ENCODE measurements around the gene PARD3.
"Not testable (repeated sequence)": the region's sequence is repeated elsewhere in the genome, so short reads cannot be mapped to it uniquely, and the experiment has no call there.

The PARD3 gene

DNA sequence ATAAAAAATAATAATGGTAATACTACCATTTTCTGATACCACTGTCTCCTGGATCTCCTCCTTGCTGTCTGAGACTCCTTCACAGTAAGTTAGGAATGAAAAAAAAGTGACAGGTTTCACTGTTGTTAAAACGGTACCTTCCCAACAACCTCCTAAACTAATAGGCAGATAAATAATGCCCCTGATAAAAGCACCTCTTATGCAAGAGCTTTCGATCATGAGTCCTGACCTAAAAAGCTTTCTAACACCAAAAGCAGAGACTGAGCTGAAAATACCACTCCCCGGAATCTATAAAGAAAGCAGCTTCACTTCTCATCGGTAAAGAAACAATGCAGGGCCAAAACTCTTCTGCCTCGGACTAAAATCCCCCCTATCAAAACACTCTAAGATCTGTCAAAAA, 14.5 kb downstream of the PARD3 start:
- DNase-seq (ENCODE audit: low read depth in 2 of 2, low spot score in 1 of 2): no peak

DNA sequence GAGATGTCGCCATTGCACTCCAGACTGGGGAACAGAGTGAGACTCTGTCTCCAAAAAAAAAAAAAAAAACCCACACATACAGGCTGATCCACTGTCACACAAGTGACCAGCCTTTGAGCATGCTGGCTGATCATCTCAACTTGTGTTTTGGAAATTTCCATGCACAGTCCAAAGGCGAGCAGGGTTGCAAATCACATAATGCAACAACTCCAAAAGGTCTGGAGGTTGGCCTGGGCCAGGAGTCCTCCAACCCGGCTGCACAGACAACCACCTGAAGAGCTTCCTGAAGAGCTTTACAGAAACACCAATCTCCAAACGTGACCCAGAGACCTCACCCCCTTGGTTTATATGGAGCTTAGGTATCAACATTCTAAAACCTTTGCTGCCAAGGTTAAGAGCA, 16.4 kb downstream of the PARD3 start:
- no peak for DNase-seq (ENCODE audit: low read depth in 2 of 2, low spot score in 1 of 2)

DNA sequence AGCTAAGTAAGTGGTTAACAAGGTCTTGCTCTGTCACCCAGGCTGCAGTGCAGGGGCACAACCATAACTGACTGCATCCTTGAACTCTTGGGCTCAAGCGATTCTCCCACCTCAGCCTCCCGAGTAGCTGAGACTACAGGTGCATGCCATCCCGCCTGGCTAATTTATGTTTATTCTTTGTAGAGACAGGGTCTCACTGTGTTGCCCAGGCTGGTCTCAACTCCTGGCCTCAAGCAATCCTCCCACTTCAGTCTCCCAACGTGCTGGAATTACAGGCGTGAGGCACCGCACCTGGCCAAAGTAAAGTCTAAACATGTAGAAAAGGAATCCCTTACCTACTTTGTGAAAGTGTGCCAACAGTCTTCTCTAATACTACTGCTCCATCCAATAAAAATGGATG, 17.9 kb downstream of the PARD3 start:
- DNase-seq (ENCODE audit: low read depth in 2 of 2, low spot score in 1 of 2): no peak

DNA sequence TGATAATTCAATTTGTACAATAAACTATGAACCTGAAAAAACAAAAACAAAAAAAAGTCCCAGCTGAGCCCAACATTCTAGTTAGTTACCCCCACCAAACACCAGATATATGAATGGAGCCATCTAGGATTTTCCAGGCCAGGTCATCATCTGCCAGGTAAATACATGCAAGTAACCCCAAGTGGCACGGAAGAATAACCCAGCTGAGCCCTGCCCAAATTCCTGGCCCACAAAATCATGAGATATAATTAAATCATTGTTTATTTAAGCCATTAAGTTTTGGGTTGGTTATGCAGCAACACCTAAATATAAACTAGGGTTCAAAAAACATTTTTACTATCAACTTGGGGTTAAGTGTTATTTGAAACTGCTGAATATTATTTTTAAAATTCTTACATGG, 19.0 kb downstream of the PARD3 start:
- DNase-seq (ENCODE audit: low read depth in 2 of 2, low spot score in 1 of 2): no peak

DNA sequence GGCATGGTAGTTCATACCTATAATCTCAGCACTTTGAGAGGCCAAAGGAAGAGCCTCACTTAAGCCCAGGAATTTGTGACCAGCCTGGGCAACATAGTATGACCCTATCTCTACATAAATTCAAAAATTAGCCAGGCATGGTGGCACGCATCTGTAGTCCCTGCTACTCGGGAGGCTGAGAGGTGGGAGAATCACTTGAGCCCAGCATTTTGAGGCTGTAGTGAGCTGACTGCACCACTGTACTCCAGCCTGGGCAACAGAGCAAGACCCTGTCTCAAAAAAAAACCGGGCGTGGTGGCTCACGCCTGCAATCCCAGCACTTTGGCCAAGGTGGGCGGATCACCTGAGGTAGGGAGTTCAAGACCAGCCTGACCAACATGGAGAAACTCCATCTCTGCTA, 19.8 kb downstream of the PARD3 start:
- DNase-seq (ENCODE audit: low read depth in 2 of 2, low spot score in 1 of 2): no peak

DNA sequence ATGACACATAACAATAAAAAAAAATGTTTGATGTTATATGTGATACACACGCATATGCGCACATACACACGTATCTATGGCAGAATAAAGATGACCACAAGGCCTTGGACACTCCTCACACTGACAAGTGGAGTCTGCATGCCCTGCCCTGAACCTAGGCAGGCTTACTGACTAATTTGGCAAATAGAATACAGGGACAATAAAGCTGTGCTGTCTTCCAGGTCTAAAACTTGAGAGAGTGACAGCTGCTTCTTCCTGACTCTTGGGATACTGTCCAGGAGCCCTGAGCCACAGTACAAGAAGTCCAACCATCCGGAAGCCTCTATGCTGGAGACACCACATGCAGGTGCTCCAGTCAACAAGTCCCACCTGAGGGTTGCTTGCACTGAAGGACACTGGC, 20.3 kb downstream of the PARD3 start:
- no peak for DNase-seq (ENCODE audit: low read depth in 2 of 2, low spot score in 1 of 2)

DNA sequence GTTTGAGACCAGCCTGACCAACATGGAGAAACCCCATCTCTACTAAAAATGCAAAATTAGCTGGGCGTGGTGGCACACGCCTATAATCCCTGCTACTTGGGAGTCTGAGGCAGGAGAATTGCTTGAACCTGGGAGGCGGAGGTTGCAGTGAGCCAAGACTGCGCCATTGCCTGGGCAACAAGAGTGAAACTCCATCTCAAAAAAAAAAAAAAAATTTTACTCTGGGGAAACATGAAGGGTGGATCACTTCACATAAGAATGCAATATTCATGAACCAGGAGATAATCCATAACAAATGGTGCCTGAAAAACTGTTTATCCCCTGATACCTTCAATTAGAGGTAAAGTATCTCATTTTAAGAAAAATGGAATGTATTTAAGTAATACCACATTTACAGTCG, 21.5 kb downstream of the PARD3 start:
- DNase-seq (ENCODE audit: low read depth in 2 of 2, low spot score in 1 of 2): not testable (repeated sequence)

DNA sequence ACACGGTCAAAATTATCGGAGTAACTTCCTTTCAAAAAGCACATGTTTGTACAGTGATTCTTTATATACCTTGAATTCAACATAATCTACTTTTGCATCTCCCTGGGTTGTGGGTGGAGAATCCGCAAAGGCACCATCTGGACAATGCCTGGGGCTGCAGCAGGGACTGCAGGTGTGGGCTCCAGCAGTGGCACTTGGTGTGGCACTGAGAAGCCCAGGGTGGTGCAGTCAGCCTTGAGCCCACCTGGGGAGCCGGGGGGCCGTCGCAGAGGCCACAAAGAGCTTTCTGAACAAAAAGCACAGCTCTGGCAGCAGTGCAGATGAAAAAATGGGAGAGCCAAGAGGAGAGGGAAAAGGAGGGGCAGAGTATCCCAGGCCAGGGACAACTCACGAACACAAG, 22.2 kb downstream of the PARD3 start:
- DNase-seq (ENCODE audit: low read depth in 2 of 2, low spot score in 1 of 2): no peak

DNA sequence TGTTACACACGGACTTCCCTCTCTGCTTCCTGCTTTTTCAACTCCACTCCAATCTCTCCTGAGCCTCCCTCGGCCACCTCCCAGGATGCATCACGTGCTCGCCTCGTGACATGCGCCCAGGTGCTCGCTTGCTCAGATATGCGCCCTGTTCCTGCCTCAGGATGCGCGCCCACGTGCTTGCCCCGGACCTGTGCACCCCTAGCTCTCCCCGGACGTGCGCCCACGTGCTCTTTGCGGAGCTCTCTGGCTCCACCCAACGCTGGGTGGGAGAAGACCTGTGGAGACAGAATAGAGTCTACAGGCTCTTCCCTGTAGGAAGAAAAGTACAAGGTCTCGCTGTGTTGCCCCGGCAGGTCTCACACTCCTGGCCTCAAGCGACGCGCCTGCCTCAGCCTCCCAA, 23.1 kb downstream of the PARD3 start:
- no peak for DNase-seq (ENCODE audit: low read depth in 2 of 2, low spot score in 1 of 2)

DNA sequence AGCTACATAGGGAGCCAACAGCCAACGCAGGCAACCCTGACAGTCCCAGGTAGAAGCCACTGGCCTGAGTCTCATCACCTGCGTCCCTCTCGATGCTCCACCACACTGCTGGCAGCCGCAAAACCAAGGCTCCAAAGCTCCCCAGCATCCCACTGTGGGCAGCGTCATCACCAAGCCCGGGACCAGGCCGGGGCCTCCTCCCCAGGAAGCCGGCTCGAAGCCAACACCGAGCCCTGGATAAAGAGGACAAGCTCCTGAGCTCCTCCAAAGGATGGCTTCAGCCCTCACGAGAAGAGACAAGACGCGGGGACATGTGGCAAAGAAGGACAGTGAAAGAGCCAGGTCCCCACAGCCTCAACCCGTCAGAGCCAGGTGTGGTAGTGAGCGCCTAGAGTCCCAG, 23.9 kb downstream of the PARD3 start:
- DNase-seq (ENCODE audit: low read depth in 2 of 2, low spot score in 1 of 2): no peak

DNA sequence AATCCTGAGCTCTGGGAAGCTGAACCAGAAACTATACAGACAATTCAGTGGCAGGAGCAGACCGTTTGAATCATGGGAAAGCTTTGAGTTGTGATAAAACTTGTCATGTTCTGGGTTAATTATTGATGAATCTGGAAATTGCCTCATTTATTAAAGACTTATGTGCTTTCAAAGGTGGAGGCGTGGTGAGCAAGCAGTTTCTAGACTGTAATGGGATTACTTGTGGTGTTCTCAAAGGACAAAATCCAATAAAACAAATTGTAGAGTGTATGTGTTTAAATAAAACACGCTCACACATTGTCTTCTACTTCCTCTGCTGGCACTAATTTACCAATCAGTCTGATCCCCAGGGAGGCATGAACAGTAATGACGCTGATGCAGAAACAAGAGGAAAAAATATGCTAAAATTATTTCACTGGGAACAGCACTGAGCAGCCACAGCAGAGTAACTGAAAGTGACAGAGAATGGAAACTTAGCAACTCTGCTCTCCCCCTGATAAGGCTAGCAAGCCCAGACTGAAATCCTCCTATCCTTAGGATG, 25.1 kb downstream of the PARD3 start:
- no peak for DNase-seq (ENCODE audit: low read depth in 2 of 2, low spot score in 1 of 2)

DNA sequence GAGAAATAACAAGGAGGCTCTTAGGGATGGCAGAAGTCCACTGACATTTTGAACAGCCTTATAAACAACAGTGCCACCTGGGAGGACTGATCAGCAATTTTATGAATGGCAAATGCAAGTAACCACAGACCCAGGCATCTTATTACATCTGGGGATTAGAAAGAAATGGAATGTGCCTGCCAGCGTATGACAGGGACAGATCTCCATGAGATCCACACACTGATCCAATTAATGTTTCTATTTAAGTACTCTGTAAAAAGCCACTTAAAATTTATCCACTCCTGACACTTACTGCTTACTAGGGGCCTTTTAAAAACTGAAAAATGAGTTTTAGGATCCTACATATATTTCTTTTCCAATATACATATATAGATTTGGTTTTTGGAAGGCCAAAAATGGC, 28.6 kb downstream of the PARD3 start:
- no peak for DNase-seq (ENCODE audit: low read depth in 2 of 2, low spot score in 1 of 2)

DNA sequence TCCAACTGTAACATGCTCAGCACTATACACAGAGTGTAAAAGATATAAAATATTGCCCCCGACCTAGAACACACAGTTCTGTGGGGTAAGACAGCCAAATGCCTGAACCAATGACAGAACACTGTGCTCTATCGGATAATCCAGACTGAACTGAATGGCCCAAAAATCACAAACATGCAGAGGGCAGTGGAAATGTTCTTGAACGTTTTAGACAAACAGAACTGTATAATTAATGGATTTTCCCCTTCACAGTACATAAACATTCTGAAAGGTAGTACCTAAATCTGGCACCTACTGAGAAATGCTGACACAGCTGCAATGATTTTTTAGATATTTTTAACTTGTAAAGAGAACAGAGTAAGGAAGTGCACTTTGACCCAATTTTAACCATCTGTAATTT, 33.4 kb downstream of the PARD3 start:
- no peak for DNase-seq (ENCODE audit: low read depth in 2 of 2, low spot score in 1 of 2)

DNA sequence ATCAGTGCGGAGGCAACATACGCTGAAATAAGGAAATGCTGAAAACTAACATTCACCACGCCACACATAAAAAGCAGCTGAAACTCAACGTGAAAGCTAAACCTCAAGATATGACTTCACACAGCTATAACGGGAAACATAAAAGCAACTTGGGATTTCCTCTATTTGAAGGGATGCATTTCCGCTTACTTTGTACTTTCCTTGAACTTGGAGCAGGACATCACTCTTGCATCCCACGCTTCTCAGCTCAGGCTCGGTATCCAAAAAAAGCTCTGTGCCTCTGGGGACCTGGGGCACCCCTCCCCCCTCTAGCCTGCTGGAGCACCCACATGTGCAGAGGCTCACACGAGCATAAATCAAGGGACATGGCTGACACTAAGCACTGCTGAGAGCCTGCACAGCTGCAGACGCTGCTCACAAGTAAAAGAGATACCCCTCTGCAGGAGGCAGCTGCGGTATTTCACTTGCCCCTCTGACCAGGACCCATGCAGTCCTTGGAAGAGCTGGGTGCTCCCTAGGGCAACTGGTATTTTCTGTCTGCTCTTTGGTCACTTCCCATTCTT, 34.2 kb downstream of the PARD3 start:
- no peak for DNase-seq (ENCODE audit: low read depth in 2 of 2, low spot score in 1 of 2)

DNA sequence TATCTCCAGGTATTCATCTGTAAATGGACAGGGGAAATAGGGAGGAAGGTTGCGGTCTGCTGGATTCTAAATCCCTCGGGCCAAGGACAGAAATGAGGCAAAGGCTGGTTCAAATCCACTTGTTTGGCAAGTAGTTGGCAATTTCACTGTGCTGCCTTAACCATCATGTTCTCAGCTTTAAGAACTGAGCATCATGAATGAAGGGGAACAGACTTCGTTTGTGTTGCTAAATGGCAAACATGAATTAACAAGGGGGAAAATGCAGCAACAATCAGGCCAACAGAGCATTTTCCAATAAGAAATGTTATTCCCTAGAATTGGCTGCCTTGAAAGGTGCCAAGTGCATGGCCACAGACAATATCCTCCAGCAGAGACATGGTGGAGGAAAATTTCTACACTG, 36.9 kb downstream of the PARD3 start:
- DNase-seq (ENCODE audit: low read depth in 2 of 2, low spot score in 1 of 2): no peak

DNA sequence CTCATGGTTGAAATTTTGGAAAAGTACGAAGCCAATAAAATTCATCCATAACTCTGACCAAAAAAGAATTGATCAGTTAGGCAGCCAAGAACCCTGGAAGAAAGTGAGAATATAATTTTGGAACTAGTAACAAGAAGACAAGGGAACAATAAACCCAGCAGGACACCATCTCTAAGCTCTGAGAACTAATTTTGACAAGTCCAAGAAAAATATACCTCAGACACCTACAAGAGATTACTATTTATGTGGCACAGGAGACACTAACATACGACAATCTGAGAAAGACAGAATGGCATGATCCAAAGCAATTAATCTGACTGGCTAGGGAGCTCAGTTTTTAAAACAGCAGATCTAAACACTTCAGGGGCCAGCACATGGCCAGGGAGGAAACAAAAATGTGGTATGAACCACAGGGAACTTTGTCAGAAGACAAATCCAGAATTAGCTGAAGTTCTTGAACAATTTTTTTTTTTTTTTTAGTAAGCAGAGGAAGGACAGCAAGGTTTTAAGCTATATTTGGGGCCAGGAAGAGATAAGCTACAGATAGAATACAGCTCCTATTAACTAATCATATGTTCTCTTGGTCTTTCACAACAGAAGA, 38.9 kb downstream of the PARD3 start:
- no peak for DNase-seq (ENCODE audit: low read depth in 2 of 2, low spot score in 1 of 2)

DNA sequence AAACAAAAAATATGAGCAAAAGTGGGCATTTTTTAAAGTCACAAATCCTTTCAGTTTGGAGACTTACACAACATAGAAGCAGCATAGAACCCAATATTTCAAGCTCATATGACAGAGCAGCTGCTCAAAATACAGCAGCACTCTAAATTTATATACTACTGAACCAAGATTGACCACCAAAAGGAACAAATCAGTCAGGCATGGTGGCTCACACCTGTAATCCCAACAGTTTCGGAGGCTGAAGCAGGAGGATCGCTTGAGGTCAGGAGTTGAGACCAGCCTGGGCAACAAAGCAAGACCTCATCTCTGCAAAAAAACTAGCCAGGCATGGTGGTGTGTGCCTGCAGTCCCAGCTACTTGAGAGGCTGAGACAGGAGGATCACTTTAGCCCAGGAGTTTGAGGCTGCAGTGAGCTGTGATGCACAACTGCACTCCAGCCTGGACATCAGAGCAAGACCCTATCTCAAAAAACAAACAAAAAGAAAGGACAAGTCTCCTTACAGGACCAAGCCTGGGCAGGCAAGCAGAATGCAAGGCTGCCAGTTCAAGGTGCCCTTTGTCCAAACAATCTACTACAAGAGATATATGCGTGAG, 40.0 kb downstream of the PARD3 start:
- no peak for DNase-seq (ENCODE audit: low read depth in 2 of 2, low spot score in 1 of 2)

DNA sequence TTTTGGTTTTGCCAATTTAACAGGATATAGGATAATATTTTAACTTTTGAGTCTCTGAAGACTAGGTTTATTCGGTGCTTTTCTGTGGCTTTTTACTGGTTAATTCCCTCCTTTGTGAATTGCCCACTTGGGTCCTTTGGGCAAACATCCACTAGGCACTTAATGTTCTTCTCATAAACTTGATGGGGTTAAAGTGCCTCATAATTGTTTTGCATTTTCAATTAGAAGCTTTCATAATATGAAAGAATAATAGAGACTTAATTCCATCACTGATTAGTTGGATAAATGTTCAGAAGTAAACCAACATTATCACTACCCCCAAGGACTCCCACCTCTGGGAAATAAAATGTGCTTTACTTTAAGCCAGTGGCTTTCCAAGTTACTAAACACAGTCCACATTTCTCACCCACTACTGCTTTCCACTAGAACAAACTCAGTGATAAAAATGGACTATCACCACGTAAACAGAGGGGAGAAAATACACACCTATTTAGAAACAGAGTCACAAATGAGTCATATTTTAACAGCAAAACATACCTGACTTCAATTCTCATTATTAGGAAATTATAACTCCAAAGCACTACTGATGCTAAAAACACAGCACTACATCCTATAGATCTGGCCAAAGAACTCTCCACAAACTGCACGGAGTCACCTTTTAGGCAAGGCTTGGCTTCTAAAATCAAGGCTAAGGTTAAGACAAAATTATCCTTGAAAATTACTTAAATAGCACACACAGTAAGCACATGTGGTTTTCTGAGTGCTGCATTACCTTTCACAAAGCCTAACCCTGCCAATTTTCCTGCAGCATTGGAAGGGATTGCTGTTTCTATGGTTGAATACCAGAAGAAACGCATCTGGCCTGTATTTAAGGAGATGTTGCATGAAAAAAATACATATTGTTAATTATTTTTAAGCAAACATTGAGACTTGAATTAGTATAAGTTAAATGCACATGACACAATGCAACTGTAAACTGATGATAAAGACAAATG, 41.2 kb downstream of the PARD3 start:
- no peak for DNase-seq (ENCODE audit: low read depth in 2 of 2, low spot score in 1 of 2)

DNA sequence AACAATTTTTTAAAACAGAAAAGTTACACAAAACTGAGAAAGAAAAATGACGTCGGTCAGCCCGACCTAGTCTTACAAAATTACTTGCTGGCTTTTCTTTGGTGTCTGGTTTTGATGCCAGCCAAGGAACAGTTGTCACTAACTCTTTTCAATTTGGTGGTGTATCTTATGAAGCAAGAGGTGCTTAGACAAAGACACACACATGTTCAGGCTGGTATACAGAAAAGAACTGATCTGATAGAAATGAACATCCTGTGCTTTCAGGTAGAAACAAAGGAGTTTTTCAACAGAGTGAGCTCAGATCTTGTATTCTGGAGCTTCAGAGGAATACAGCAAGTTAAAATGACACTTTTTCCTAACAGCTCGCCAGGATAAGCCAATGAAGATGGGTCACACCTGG, 43.6 kb downstream of the PARD3 start:
- DNase-seq (ENCODE audit: low read depth in 2 of 2, low spot score in 1 of 2): no peak

DNA sequence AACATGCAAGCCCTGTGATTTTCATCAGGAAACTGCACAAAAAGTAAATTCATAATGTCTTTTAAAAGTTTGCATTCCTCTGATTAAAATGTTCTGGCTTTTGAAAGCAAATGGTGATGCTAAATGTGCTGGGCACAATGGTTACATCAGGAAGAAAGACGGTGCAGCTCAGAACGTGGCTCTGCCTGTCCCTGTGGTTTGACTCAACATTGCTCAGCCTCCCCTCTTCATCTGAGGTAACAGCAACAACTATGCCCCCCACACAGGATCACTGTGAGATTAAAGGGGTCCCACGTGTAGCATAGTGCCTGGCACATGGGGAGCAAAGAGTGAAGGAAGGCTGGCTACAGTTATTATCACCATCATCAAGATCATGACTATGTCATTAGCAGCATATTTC, 44.0 kb downstream of the PARD3 start:
- no peak for DNase-seq (ENCODE audit: low read depth in 2 of 2, low spot score in 1 of 2)

DNA sequence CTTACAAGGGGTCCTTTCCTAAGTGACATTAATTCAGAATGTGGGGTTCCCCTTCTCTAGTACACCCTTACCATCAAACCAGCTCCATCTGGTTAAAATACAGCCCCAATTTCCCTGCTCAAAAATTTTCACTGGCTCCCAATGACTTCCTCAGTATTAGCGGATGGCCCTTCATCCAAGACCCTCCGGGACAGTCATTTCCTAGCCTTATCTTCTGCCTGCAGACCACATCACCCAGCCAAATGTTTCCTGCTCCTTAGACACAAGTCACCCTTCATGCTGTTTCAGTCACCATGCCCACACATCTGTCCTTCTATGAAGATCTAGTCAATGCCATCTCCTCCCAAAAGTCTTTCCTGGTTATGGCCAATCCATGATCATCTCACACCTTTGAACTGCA, 45.2 kb downstream of the PARD3 start:
- DNase-seq (ENCODE audit: low read depth in 2 of 2, low spot score in 1 of 2): no peak

DNA sequence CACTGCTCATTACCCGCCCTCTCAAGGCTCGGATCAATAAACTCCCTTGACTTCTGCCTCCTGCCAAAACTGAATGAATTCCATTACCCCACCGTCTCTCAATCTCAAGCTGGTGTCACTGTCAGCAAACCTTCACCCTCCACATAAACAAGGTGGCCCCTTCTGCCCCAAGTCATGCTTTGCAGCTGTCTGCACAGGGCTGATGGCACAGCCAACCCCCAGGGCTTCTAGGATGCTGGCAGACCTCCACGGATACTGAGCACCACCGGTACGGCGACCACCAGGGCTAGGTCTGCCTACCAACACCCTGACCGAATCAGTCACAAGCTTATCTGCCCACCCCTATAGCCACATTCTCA, 46.1 kb downstream of the PARD3 start:
- DNase-seq (ENCODE audit: low read depth in 2 of 2, low spot score in 1 of 2): no peak

Data from stimulated activated CD8-positive, alpha-beta memory T cell treated with anti-CD3 and anti-CD28 coated beads, Interleukin-4, amount 100 ng/mL, for 1 hour (primary cell).